Gastroesophageal sphincter (tissue), 4 donors: ENCODE measurements around the gene LIN9. TPM values are rescaled to one million over a fixed set of nuclear protein-coding genes. Genes with fewer than 3 reads are reported as not detected.

Source experiments
- ATAC-seq: fragments of 150-250 bp; one replicate; pipeline ENCODE4 v1.9.1; 2016; ENCODE audit warnings: mild to moderate bottlenecking, moderate library complexity
- H3K27ac ChIP-seq, 4 donors: fragments of 200-600 bp; sonication (generic) in 3 of 4; 1 replicate in 3 of 4; 2 replicates in 1 of 4; pipeline ENCODE4 v1.5.1; 2016 to 2019
- H3K27me3 ChIP-seq: fragments of 200-600 bp; sonication (generic); one replicate; pipeline ENCODE4 v1.5.1; 2019
- H3K36me3 ChIP-seq, 2 donors: fragments of 200-600 bp; sonication (generic); one replicate each; pipeline ENCODE4 v1.5.1; 2019; ENCODE audit warnings: control low read depth in 1 of 2
- H3K4me1 ChIP-seq, 3 donors: fragments of 200-600 bp; sonication (generic); 1 replicate in 2 of 3; 2 replicates in 1 of 3; pipeline ENCODE4 v1.5.1; 2016 to 2019; ENCODE audit warnings: control low read depth in 2 of 3
- H3K4me3 ChIP-seq, 2 donors: fragments of 200-600 bp; sonication (generic); one replicate each; pipeline ENCODE4 v1.5.1; 2019; ENCODE audit warnings: mild to moderate bottlenecking in 1 of 2, moderate library complexity in 1 of 2
- H3K9me3 ChIP-seq, 3 donors: fragments of 200-600 bp; sonication (generic); one replicate each; pipeline ENCODE4 v1.5.1; 2017 to 2019; ENCODE audit warnings: control low read depth in 2 of 3
- CTCF ChIP-seq, 4 experiments: fragments of 200-600 bp in 2 of 4; fragments of 450-650 bp in 2 of 4; sonication (generic) in 1 of 4; IDR thresholded peaks; one replicate each; pipeline ENCODE4 v1.5.1; 2017 to 2019; ENCODE audit warnings: antibody characterized with exemption in 4 of 4, mild to moderate bottlenecking in 2 of 4, moderate library complexity in 2 of 4
- EP300 ChIP-seq: sonication (generic); formaldehyde crosslinking; IDR thresholded peaks from one replicate; pipeline ENCODE4 v1.6.1; 2017; ENCODE audit warnings: antibody characterized with exemption, mild to moderate bottlenecking
- POLR2A ChIP-seq, 2 donors: fragments of 450-650 bp; IDR thresholded peaks; one replicate each; pipeline ENCODE4 v1.6.1; 2017; ENCODE audit warnings: antibody characterized with exemption in 2 of 2, mild to moderate bottlenecking in 2 of 2, moderate library complexity in 1 of 2
- POLR2AphosphoS5 ChIP-seq: sonication (generic); formaldehyde crosslinking; IDR thresholded peaks from one replicate; pipeline ENCODE4 v1.6.1; 2017; ENCODE audit warnings: antibody characterized with exemption
- WGBS, 2 donors: methylation state at CpG; one replicate each; pipeline ENCODE4 v1.1.5; 2018; ENCODE audit warnings: low coverage in 1 of 2; 5-methylcytosine and 5-hydroxymethylcytosine counted together
- total RNA-seq, 4 donors: library from RNA; depleted of rRNA; stranded (reverse); fragments of >200 nt; gene quantifications; one replicate each; pipeline ENCODE4 v1.1.0, GENCODE V29; 2016

The LIN9 gene
- total RNA-seq, 4 donors from 2014 or later = 2.8 to 5.4 (median 3.4) TPM

- no peaks in the 10 kb centered on the region for H3K27me3 ChIP-seq
- H3K4me1 ChIP-seq = peaks cover 0 to 20% (median 0%) of the 10 kb centered on the region in 3 donors
- H3K4me3 ChIP-seq = no peak overlapping the region
- 62 to 64% methylated on average over 5 to 14 of the region's 15 CpGs for WGBS, 2 donors
- no peak for ATAC-seq
- TF ChIP-seq CTCF (IDR thresholded peaks at IDR 0.05) = no peak
- no peak for TF ChIP-seq EP300
- no peaks in the 10 kb centered on the region for H3K9me3 ChIP-seq
- H3K27ac ChIP-seq = no peak overlapping the region
- peaks cover 0 to 19% of the 10 kb centered on the region in 2 donors for H3K36me3 ChIP-seq
Observed at GRCh38 chr1:226353698-226354525, 44.9 kb upstream of the LIN9 start.

GRCh38 chr1:226351709-226352108 is 42.7 kb upstream of the LIN9 start:
- no peaks in the 10 kb centered on the region for H3K9me3 ChIP-seq
- 80% methylated on average over 2 of the region's 3 CpGs for WGBS, 2 donors
- H3K36me3 ChIP-seq = no peaks in the 10 kb centered on the region
- no peak overlapping the region for H3K4me3 ChIP-seq
- H3K27ac ChIP-seq = no peak overlapping the region
- no peak for ATAC-seq
- peaks cover 0 to 19% (median 0%) of the 10 kb centered on the region in 3 donors for H3K4me1 ChIP-seq
- no peaks in the 10 kb centered on the region for H3K27me3 ChIP-seq
- TF ChIP-seq EP300 (no peak), POLR2AphosphoS5 (no peak), POLR2A (IDR thresholded peaks at IDR 0.05) (no peak), CTCF (IDR thresholded peaks at IDR 0.05) (no peak)

GRCh38 chr1:226350519-226350865 is 41.5 kb upstream of the LIN9 start:
- no peak for TF ChIP-seq POLR2A (IDR thresholded peaks at IDR 0.05)
- no peak for TF ChIP-seq CTCF (IDR thresholded peaks at IDR 0.05)
- TF ChIP-seq EP300 = no peak
- no peak for TF ChIP-seq POLR2AphosphoS5
- Histone ChIP-seq H3K27ac (no peak overlapping the region), H3K36me3 (no peaks in the 10 kb centered on the region), H3K9me3 (no peaks in the 10 kb centered on the region), H3K27me3 (no peaks in the 10 kb centered on the region), H3K4me3 (no peak overlapping the region), H3K4me1 (peaks cover 0 to 8% (median 0%) of the 10 kb centered on the region in 3 donors)
- WGBS, 2 donors = 62 to 78% methylated on average over 6 to 7 of the region's 9 CpGs
- no peak for ATAC-seq

GRCh38 chr1:226349801-226350518 is 41.0 kb upstream of the LIN9 start:
- 47 to 81% methylated on average over 10 to 14 of the region's 18 CpGs for WGBS, 2 donors
- no peaks in the 10 kb centered on the region for H3K27me3 ChIP-seq
- TF ChIP-seq CTCF (IDR thresholded peaks at IDR 0.05) = no peak
- H3K9me3 ChIP-seq = no peaks in the 10 kb centered on the region
- no peak overlapping the region for H3K4me3 ChIP-seq
- no peak overlapping the region for H3K27ac ChIP-seq
- no peak for ATAC-seq
- H3K36me3 ChIP-seq = no peaks in the 10 kb centered on the region
- peaks cover 0 to 8% (median 0%) of the 10 kb centered on the region in 3 donors for H3K4me1 ChIP-seq

GRCh38 chr1:226349081-226349480 is 40.1 kb upstream of the LIN9 start:
- TF ChIP-seq POLR2A (IDR thresholded peaks at IDR 0.05) (no peak), EP300 (no peak), CTCF (IDR thresholded peaks at IDR 0.05) (no peak), POLR2AphosphoS5 (no peak)
- no peak for ATAC-seq
- H3K4me3 ChIP-seq = no peak overlapping the region
- no peaks in the 10 kb centered on the region for H3K9me3 ChIP-seq
- H3K27ac ChIP-seq = no peak overlapping the region
- no peaks in the 10 kb centered on the region for H3K27me3 ChIP-seq
- no peaks in the 10 kb centered on the region for H3K36me3 ChIP-seq
- WGBS, 2 donors = 100% methylated on average over 3 of the region's 11 CpGs; no CpG with 5 or more reads in 1 of the 2 donors
- H3K4me1 ChIP-seq = peaks cover 0 to 8% (median 0%) of the 10 kb centered on the region in 3 donors
